Ramos (cell line): ENCODE measurements around the gene LRRC26.
"Not testable (repeated sequence)": the region's sequence is repeated elsewhere in the genome, so short reads cannot be mapped to it uniquely, and the experiment has no call there.

Source experiments
- in situ Hi-C: fragments of 300-500 bp; cut with MboI; formaldehyde crosslinking; loops from one replicate; pipeline ENCODE4 v1.14.3; 2022; ENCODE audit warnings: low sequenced_read_pairs; ENCODE audit not compliant: unreplicated experiment

The LRRC26 gene

GRCh38 chr9:137139468-137140150, 30.2 kb downstream of the LRRC26 start:
- in situ Hi-C loops = no loop called here

GRCh38 chr9:137138722-137139467, 31.0 kb downstream of the LRRC26 start, which contains the start of gene GRIN1:
Gene GRIN1, plus strand, starts transcription at chr9:137139154. Its CDS starts 333 bp downstream, at chr9:137139487.
- in situ Hi-C loops = no loop called here

GRCh38 chr9:137138058-137138721, 31.7 kb downstream of the LRRC26 start:
- in situ Hi-C loops = no loop called here

- in situ Hi-C loops = no loop called here
Observed at GRCh38 chr9:137136881-137137607, 32.8 kb downstream of the LRRC26 start.

GRCh38 chr9:137136261-137136880, 33.5 kb downstream of the LRRC26 start:
- in situ Hi-C loops = no loop called here

- in situ Hi-C loops = not testable (repeated sequence)
Observed at GRCh38 chr9:137135154-137135553, 34.7 kb downstream of the LRRC26 start.

- in situ Hi-C loops = no loop called here
Observed at GRCh38 chr9:137134191-137134590, 35.7 kb downstream of the LRRC26 start.

- in situ Hi-C loops = no loop called here
Observed at GRCh38 chr9:137130176-137130755, 39.6 kb downstream of the LRRC26 start.

- in situ Hi-C loops = no loop called here
Observed at GRCh38 chr9:137129456-137130175, 40.2 kb downstream of the LRRC26 start.

GRCh38 chr9:137128862-137129455, 40.9 kb downstream of the LRRC26 start:
- in situ Hi-C loops = no loop called here

GRCh38 chr9:137128158-137128861, 41.5 kb downstream of the LRRC26 start:
- in situ Hi-C loops = no loop called here

GRCh38 chr9:137127301-137128157, 42.3 kb downstream of the LRRC26 start:
- in situ Hi-C loops = no loop called here

- in situ Hi-C loops = no loop called here
Observed at GRCh38 chr9:137126786-137127185, 43.1 kb downstream of the LRRC26 start.

- in situ Hi-C loops = loop anchor here (5.0 kb wide), 1 partner anchor 103 kb away; the partner anchor contains the start of genes CYSRT1 and RNF224
Observed at GRCh38 chr9:137123952-137124462, 45.8 kb downstream of the LRRC26 start.

GRCh38 chr9:137123468-137123837, 46.4 kb downstream of the LRRC26 start:
- in situ Hi-C loops = loop anchor here (5.0 kb wide), 1 partner anchor 104 kb away; the partner anchor contains the start of genes CYSRT1 and RNF224

- in situ Hi-C loops = loop anchor here (5.0 kb wide), 1 partner anchor 104 kb away; the partner anchor contains the start of genes CYSRT1 and RNF224
Observed at GRCh38 chr9:137122796-137123467, 46.9 kb downstream of the LRRC26 start.
